HG03575 (cell line): ENCODE measurements around the gene TBC1D22A.
"Not testable (repeated sequence)": the region's sequence is repeated elsewhere in the genome, so short reads cannot be mapped to it uniquely, and the experiment has no call there.

Experiments
- ATAC-seq: cut with Tn5 transposase; IDR thresholded peaks from one replicate; pipeline ENCODE4 v1.9.1; 2021; ENCODE audit not compliant: unreplicated experiment, insufficient number of reproducible peaks, low FRiP score; ENCODE audit errors: extremely low read depth

The TBC1D22A gene

DNA sequence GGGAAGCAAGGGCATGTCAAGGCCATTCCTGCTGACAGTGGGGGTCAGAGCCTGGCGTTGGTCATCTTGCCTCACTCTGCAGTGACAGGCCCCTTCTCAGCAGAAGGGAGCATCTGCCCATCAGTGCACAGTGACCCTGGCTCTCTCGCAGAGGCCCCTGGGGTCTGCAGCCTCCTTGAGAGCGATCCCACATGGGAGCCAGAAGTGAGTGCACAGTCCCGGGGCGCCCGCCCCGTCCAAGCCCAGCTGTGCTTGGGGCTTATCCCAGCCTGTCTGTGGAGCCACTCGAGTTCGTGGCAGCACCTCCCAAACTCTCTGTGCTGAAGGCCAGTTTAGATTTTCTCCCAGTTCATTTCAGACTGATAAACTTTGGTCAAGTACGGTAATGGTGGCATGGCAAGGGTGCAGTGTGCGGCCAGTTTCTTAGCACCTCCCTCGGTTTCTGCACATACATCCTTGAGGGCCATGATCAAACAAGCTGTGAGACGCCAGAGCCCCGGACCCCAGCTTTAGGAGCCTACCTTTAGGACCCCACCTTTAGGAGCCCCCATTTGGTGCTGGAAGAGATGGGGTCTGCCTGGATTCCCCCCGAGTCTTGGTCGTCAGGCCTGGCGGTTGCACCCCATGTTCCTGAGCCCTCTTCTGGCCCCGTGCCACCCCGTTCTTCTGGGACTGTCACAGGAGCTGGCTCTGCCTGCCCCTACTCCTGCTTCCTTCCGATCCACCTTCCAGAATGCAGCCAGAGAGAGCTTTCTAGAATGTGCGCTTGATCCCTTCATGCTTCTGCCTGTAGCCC is 369.4 kb downstream of the TBC1D22A start:
- no peak for ATAC-seq

DNA sequence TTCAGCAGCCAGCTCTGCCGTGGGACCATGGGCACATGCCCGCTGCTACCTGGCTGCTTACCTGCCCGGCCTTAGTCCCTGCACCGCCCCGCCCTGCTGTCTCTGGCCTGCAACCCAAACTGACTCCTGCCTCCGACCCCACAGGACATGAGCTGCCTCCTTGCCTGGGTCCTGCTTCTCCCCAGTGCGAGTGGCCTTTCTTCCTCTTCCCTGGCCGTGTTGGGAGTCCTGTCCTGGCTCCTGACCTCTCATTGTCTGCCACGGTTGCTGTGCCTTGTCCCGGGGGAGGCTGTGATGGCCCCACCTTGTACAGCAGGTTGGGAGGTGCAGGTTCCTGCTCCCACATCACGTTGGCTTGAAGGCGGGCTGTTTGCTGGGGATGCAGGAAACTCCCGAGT is 370.0 kb downstream of the TBC1D22A start:
- ATAC-seq, result no peak

DNA sequence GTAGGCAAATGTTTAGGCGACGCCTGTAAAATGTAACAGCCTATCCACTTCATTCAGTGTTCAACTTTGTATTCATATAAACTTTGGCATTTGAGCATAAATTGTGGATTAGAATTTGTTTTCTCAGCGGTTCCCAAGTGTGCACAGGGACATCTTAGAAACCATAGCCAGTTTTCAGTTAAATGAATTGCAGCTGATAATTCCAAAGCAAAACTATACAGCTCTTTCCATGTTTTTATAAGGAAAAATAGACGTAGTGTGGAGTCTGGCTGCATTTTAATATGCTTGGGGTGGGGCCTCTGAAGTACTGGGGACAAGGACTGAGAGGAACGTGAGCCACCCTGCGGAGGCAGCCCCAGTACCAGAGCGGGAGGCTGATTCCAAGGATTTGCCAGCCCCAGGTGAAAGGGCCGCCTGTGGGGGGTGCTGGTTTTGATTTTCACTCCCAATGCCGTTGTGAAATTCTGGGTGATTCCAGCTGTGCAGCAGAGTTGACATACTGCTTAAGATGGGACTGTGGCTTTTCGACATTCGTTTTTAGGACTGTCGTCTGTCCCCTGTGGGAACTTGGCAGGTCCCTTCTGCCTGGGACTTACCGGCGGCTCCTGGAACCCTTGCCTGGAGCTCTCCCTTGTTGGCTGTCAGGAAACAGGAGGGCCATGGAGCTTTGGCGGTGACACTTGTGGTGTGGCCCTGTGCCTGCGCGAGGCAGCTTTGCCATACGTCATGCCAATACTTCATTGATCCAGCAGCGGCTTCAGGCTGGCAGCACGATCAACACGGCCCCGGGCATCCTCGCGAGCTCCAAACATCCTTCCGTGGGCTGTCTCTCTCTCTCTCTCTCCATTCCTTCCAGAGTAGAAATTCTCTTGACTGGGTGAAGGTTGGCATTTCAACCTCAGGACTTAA is 370.9 kb downstream of the TBC1D22A start:
- no peak for ATAC-seq

DNA sequence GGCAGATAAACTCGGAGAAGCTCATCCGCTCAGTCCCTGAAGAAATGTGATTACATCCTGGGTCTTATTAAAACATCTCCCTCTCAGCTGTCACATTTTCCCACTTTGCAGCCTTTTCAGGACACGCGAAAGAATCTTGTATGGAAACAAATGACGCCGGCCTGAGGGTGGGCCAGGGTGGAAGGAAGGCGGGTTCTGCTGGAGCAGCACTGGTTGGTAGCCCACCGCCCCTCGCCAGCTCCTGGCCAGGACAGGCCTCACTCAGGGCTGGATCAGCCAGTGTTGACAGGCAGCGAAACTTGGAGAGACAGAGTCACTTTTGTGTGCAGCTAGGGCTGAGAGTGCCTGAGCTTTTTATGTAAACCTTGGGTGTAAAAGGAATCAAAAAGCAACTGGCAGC is 371.8 kb downstream of the TBC1D22A start:
- no peak for ATAC-seq

DNA sequence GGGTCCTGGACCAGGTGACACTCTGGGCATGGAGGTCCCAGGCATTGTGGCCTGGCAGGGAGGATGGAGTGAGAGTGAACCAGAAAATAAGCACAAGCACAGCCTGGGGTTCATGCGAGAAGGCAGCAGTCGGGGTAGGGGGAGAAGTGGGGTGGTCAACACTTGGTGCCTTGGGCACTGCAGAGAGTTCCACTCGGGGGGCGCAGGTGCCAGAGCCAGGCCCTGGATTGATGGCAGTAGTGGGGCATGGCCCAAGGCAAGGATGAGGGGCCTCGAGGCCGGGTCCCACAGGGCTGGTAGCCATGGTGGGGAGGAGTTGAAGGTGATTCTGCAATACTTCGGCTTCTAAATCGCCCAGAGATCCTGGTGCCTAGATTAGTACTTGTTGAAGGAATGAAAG is 372.9 kb downstream of the TBC1D22A start:
- ATAC-seq, result no peak

DNA sequence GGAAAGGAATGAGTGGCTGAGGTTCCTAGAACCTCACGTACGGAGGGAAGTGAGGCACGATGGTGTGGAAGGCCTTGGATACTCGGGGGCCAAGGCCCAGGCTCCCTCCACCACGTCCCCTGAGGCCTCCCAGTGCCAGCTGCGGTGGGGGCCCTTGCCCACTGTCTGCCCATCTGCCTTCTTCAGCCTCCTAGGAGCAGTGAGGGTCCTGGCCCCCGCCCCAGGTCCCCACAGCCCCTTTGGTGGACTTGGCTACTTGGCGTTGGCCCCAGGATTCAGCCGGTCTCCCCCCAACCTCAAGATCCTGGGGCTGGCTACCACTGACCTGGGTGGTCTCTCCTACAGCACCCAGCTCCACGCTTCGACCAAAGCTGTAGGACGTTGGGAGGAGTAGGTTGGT is 373.6 kb downstream of the TBC1D22A start:
- ATAC-seq, result no peak

DNA sequence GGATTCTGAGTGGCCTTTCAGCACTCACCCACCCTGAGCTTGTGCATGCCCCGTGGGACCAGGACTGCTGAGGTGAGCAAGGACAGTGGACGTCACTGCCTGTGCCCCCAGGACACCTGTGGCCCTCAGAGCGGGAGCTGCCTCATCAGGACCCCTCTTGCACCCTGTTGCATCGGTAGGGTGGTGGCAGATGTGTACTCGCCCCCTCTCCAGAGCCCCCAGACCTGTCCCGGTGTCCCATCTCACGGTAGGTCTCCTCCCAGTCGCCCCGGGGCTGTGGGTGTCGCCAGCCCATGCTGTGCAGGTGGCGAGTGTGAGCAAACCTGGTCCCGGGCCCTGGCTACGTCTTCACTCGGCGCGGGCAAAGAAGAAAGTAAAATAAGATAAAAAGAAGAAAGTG is 374.2 kb downstream of the TBC1D22A start:
- ATAC-seq, result no peak

DNA sequence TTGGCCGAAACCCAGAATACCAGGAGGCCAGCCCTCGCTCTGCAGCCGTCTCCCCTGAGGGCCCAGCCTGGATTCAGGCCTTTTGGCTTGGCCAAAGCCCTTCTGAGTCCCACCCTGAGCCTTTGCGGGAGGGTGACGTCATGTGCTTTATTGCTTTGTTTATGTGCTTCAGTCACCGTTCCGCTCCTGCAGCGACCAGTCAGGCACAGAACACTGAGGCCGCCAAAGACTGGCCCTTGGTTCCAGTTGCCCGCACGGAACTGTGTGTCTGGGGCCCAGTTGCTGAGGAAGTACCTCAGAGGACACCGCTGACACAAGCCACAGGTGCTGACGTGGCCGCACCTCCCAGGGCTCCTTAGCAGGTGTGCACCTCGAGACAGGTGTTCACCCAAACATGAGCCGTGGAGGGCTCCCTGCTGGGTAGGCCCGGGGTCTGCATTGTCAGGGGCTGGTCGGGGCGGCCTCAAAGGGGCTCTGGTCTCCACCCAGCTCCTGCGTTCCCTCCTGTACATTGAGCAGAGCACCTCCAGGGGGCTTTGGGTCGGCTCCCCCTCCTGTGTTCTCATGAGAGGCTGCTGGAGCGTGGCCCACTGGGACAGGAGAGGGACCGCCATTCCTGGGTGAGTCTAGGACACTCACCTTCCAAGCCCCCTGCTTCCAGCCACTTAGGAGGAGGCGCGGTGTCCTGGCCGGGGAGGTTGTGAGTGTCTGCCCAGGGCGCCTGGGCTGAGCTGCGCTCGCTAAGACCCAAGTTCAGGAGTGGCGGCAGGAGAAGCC is 376.8 kb downstream of the TBC1D22A start:
- ATAC-seq, result no peak

DNA sequence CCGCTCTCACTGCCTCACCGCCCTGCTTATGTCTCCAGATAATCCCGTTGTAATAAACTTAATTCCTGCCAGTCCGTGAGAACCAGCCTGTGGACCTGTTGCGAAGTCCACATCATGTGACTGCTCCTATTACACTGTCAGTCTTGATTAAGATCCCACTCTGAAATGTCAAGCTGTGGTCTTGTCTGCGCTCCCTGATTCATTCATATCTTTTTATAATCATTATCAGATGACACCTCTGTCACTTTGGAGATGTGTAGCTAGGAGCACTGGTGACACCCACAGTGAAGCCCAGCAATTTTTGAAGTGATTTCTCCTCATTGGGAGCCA is 377.3 kb downstream of the TBC1D22A start:
- no peak for ATAC-seq

DNA sequence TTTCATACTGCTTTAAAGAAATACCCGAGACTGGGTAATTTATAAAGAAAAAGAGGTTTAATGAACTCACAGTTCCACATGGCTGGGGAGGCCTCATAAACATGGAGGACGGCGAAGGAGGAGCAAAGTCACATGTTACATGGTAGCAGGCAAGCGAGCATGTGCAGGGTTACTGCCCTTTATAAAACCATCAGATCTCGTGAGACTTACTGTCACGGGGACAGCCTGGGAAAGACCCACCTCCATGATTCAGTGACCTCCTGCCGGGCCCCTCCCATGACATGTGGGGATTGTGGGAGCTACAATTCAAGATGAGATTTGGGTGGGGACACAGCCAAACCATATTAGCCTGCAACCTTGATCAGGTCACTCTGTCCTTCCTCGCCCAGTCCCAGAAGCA is 378.5 kb downstream of the TBC1D22A start:
- ATAC-seq, result not testable (repeated sequence)

DNA sequence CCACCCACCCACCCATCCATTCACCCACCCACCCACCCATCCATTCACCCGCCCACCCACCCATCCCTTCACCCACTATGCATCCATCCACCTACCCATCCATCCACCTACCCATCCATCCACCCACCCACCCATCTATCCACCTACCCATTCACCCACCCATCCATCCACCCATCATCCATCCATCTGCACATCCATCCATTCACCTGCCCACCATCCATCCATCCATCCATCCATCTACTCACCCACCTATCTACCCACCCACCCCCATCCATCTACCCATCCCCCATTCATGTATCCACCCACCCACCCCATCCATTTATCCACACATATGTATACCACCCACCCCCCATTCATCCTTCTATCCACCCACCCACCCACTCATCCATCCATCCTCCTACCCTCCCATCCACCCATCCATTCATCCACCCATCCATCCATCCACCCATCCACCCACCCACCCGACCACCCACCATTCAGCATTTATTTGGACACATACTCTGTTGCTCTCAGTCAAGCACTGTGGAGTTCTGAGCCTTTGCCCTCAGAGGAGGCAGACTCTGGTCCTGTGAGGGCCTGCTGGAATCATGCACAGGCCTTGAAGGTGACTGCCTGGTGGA is 380.1 kb downstream of the TBC1D22A start:
- no peak for ATAC-seq

DNA sequence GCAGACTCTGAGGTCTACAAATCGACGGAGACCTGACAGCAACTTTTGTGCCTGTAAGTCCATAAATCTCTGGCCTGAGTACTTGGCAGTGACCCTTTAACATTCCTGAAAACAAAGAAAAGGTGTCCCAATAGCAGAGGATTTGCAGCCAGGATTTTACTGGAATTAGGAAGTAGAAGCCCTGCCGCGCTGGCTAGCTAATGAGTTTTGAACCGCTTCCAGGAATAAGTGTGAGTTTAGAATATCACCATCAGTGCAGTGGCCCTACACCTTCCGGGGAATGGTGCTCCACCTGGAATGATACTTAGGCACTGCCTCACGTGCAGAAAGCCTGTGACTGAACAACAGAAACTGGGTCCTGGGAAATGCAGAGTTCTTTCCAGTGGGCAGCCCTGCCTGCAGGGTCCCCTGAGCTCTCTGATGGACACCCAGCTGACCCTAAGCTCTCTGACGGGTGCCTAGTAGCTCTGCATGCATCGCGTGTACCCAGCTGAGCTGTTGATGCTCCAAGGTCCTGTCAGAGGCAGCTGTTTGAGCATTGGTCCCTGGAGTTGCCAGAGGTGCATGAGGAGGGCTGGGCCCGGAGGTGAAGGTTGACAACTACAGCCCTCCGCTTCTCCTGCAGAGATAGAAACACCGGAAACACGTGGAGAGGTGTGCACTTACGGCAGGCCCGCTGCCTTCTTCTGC is 380.9 kb downstream of the TBC1D22A start:
- ATAC-seq, result no peak

DNA sequence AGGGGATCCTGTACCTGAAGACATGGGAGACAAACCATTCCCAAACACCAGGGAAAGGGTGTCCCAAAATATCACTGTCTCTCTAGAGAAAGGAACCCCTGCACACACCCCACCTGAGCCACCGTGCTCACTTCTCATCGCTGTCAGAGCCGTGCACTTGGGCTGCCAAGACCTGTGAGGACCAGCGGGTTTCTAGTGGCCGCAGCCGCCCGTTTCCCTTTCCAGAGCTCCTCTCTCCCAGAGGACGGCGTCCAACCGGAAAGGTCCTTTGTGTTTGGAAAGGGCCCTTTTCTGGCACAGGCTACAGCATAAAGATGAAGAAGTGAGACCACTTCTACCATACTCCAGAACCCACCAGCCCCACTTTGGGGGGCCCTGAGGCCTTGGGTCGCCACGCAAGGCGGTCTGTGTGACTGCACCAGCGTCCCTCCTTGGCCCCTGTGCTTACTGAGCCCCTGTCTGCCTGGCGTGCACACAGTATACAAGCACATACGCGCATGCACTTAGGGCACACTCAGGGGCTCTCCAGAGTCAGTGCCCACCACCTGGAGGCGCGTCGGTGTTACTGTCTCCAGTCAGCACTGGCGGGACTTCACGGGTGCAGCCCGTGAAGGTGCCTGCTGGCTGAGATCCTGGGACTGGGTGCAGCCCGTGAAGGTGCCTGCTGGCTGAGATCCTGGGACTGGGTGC is 381.8 kb downstream of the TBC1D22A start:
- no peak for ATAC-seq

DNA sequence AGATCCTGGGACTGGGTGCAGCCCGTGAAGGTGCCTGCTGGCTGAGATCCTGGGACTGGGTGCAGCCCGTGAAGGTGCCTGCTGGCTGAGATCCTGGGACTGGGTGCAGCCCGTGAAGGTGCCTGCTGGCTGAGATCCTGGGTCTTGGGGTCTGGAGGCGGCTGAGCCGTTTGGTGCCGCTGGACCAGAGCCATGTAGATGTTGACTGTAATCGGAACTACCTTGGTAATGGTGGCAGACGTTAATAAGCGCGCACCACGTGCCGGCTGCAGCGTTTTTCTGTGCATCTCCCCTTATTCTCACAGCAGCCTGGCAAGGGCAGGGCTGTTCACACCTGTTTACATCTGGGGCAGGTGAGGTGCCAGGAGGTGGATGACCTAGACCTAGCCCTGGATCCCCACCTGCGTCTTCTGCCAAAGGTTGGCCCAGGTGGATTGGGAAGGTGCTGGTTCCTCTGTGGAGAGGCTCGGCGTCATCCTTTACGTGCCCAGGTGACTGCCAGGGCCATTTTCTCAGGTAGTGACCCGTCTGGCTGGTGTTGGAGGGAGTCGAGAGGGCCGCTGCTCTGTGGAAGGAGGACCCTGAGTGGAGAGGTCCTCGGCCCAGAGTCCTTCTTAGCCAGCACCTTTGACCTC is 382.5 kb downstream of the TBC1D22A start:
- no peak for ATAC-seq

DNA sequence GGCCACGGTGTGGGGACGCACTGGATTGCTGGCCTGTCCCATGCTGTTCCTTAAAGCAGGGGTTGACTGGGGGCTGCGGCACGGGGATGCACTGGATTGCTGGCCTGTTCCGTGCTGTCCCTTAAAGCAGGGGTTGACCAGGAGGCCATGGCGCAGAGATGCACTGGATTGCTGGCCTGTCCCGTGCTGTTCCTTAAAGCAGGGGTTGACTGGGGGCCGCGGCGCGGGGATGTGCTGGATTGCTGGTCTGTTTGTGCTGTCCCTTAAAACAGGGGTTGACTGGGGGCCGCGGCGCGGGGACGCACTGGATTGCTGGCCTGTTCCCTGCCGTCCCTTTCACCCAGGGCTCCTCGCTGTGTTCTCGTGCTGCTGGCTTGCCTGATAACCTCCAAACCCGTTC is 383.4 kb downstream of the TBC1D22A start:
- ATAC-seq, result no peak

DNA sequence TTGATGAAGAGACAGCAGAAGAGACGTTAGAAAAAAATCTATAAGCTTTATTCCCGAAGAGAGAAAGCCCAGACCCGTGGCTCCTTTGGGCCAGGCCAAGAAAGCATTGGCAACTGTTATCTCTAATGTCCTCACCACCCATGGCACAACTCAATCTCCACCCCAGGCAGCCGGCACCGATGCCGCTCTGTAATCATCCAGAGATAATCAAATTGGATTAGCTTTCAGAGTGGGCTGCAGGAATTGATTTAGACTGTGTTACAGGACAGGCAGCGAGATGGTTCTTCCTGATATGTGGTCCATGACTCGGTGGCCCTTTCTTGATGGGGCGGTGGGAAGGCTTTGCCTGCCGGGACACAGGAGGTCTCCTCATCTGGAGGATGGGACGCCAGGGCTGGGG is 383.9 kb downstream of the TBC1D22A start:
- ATAC-seq, result no peak

DNA sequence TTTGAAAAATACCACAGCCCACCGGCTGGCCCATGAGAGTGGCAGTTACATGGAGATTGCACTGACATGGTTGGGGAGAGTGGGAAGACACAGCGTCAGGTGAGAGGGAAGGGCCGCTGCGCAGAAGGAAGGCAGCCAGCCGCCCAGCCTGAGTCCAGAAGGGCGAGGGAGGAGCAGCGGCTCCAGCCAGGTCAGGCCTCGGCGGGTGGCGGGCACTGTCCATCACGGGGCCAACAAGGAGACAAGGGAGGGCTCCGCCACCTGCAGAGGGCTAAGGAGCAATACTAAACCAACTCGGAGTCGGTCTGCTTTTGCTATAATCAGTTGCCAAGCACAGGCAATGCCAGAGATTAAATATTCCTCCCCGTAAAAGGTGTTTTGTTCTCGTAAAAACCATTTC is 384.5 kb downstream of the TBC1D22A start:
- ATAC-seq, result no peak

DNA sequence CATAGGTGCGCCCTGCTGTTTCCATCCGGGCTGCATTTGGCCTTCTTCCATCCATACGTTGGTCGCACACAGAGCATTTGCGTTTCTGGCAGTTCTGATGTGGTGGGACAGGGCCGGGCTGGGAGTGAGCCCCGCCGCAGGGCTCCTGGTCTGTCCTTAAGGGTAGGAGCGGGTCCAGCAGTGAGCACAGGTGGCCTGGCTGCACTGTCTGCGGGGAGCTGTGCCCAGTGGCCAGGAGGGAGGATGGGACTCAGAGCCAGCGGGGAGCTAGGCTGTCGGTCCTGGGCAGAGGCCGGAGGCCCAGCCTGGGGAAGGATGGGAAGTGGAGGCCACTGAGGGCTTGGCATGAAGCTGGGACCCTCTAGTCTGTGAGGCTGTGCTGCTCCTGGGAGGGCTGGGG is 385.1 kb downstream of the TBC1D22A start:
- ATAC-seq, result no peak
